HCT116 (cell line): ENCODE measurements around the gene IL1RAPL2. TPM values are rescaled to one million over a fixed set of nuclear protein-coding genes. Genes with fewer than 3 reads are reported as not detected.

ENCODE experiments used
- ATAC-seq: fragments of 200-7000 bp; cut with Tn5 transposase; 2 replicates; pipeline ENCODE4 v1.9.1; 2020; ENCODE audit warnings: mild to moderate bottlenecking, moderate library complexity
- BruUV-seq: library from RNA; stranded (reverse); fragments of 400-500 nt; replicated peaks from 2 replicates; lab custom pipeline; 2021; lab: Mats Ljungman, UMichigan
- CTCF ChIA-PET: fragments of 300-600 bp; sonication (Branson Sonifier 250); formaldehyde crosslinking; loops from one replicate; lab custom pipeline; 2021; ENCODE audit warnings: antibody characterized with exemption; lab: Charles Lee
- POLR2A ChIA-PET: fragments of 300-600, 350-600 bp; sonication (Branson Sonifier 250); formaldehyde crosslinking; loops from one replicate; lab custom pipeline; 2021; ENCODE audit warnings: antibody characterized with exemption; lab: Charles Lee
- RAD21 ChIA-PET, 2 experiments: fragments of 300-600 bp; sonication (Branson Sonifier 250); formaldehyde crosslinking; loops; one replicate each; lab custom pipeline; 2023; ENCODE audit warnings: low total read pairs in 2 of 2; ENCODE audit not compliant: uncharacterized antibody in 2 of 2, unreplicated experiment in 2 of 2, low non-redundant PET in 1 of 2; lab: Charles Lee
- DNase-seq: peaks from one replicate; pipeline ENCODE4 v3.0.0-alpha.2; 2010; ENCODE audit warnings: low read depth, low spot score
- H2AFZ ChIP-seq: fragments of 200-600 bp; shearing (Covaris generic), sonication (generic); 2 replicates; pipeline ENCODE4 v1.6.1; 2017; ENCODE audit warnings: low read depth, mixed run types, mixed read lengths, antibody characterized with exemption, low read length; ENCODE audit not compliant: poor library complexity, severe bottlenecking
- H3K27ac ChIP-seq: 2 replicates; pipeline ENCODE4 v1.5.1; 2012; ENCODE audit warnings: low read depth, low read length
- H3K27me3 ChIP-seq: fragments of 200-600 bp; sonication (generic); 2 replicates; pipeline ENCODE4 v1.6.1; 2016; ENCODE audit warnings: mixed run types, low read length, mixed read lengths; ENCODE audit not compliant: insufficient read depth
- H3K36me3 ChIP-seq, 2 experiments: fragments of 200-500 bp in 1 of 2; fragments of 200-600 bp in 1 of 2; sonication (Bioruptor generic) in 1 of 2; sonication (generic) in 1 of 2; 2 replicates each; pipeline versions ENCODE4 v1.5.1 to v1.6.1; 2014 to 2016; ENCODE audit warnings: low read length in 2 of 2, inconsistent platforms in 1 of 2, mixed read lengths in 1 of 2, mixed run types in 1 of 2; ENCODE audit not compliant: insufficient read depth in 2 of 2, control insufficient read depth in 1 of 2
- H3K4me1 ChIP-seq, 2 experiments: fragments of 200-600 bp in 1 of 2; sonication (generic) in 1 of 2; 2 replicates each; pipeline versions ENCODE4 v1.5.1 to v1.6.1; 2012 to 2017; ENCODE audit warnings: low read length in 2 of 2, inconsistent platforms in 1 of 2, mild to moderate bottlenecking in 1 of 2, mixed read lengths in 1 of 2, mixed run types in 1 of 2, moderate library complexity in 1 of 2; ENCODE audit not compliant: insufficient read depth in 2 of 2, control insufficient read depth in 1 of 2
- H3K4me2 ChIP-seq: fragments of 200-600 bp; sonication (generic); 2 replicates; pipeline ENCODE4 v1.6.1; 2017; ENCODE audit warnings: mixed run types, low read length, mixed read lengths
- H3K4me3 ChIP-seq, 2 experiments: fragments of 200-600 bp in 1 of 2; sonication (generic) in 1 of 2; replicated peaks in 1 of 2; 2 replicates each; pipeline ENCODE4 v1.5.1; 2011 to 2016; ENCODE audit warnings: low read length in 2 of 2, control low read depth in 1 of 2, low read depth in 1 of 2, mild to moderate bottlenecking in 1 of 2, mixed read lengths in 1 of 2, mixed run types in 1 of 2
- H3K79me2 ChIP-seq: fragments of 200-600 bp; sonication (generic); 2 replicates; pipeline ENCODE4 v1.6.1; 2017; ENCODE audit warnings: mild to moderate bottlenecking, mixed run types, low read length, moderate library complexity, mixed read lengths; ENCODE audit not compliant: insufficient read depth
- H3K9ac ChIP-seq: fragments of 200-600 bp; sonication (generic); 2 replicates; pipeline ENCODE4 v1.6.1; 2016; ENCODE audit warnings: low read length, mixed read lengths
- H3K9me2 ChIP-seq: fragments of 200-600 bp; sonication (generic), shearing (Covaris generic); 2 replicates; pipeline ENCODE4 v1.6.1; 2017; ENCODE audit warnings: mixed run types, mild to moderate bottlenecking, moderate library complexity; ENCODE audit not compliant: insufficient read depth
- H3K9me3 ChIP-seq, 2 experiments: fragments of 200-500 bp in 1 of 2; fragments of 200-600 bp in 1 of 2; sonication (Bioruptor generic) in 1 of 2; sonication (generic) in 1 of 2; 2 replicates each; pipeline ENCODE4 v1.6.1; 2014 to 2017; ENCODE audit warnings: low read length in 2 of 2, mixed read lengths in 2 of 2, inconsistent platforms in 1 of 2, low read depth in 1 of 2, mild to moderate bottlenecking in 1 of 2, mixed run types in 1 of 2, moderate library complexity in 1 of 2; ENCODE audit not compliant: control insufficient read depth in 1 of 2, insufficient read depth in 1 of 2
- H4K20me1 ChIP-seq: fragments of 200-600 bp; sonication (generic), shearing (Covaris generic); 2 replicates; pipeline ENCODE4 v1.6.1; 2017; ENCODE audit warnings: mixed run types, mild to moderate bottlenecking, moderate library complexity; ENCODE audit not compliant: insufficient read depth
- ATF3 ChIP-seq: IDR thresholded peaks from 2 replicates; pipeline ENCODE4 v1.6.1; 2012
- CTCF ChIP-seq, 3 experiments: fragments of 200-600 bp in 1 of 3; sonication (generic) in 1 of 3; IDR thresholded peaks in 2 of 3; conservative IDR thresholded peaks in 1 of 3; 2 replicates each; pipeline ENCODE4 v1.5.1; 2012 to 2017; ENCODE audit warnings: low read depth in 2 of 3, low read length in 2 of 3, antibody characterized with exemption in 1 of 3, borderline replicate concordance in 1 of 3, control low read depth in 1 of 3, mild to moderate bottlenecking in 1 of 3, mixed read lengths in 1 of 3, mixed run types in 1 of 3, moderate library complexity in 1 of 3; ENCODE audit not compliant: insufficient read depth in 1 of 3
- EGR1 ChIP-seq: IDR thresholded peaks from 2 replicates; pipeline ENCODE4 v1.6.1; 2012; ENCODE audit warnings: low read depth
- ELF1 ChIP-seq: IDR thresholded peaks from 2 replicates; pipeline ENCODE4 v1.6.1; 2012; ENCODE audit warnings: low read depth, borderline replicate concordance
- EZH2 ChIP-seq: fragments of 200-600 bp; sonication (generic); IDR thresholded peaks from 2 replicates; pipeline ENCODE4 v1.6.1; 2017; ENCODE audit warnings: antibody characterized with exemption, mixed run types
- FOSL1 ChIP-seq: IDR thresholded peaks from 2 replicates; pipeline ENCODE4 v1.6.1; 2012; ENCODE audit warnings: low read depth
- POLR2AphosphoS5 ChIP-seq: IDR thresholded peaks from 2 replicates; pipeline ENCODE4 v1.6.1; 2011; ENCODE audit warnings: mild to moderate bottlenecking, low read depth, low read length, moderate library complexity
- REST ChIP-seq: IDR thresholded peaks from 2 replicates; pipeline ENCODE4 v1.6.1; 2012; ENCODE audit warnings: low read depth
- SP1 ChIP-seq: IDR thresholded peaks from 2 replicates; pipeline ENCODE4 v1.6.1; 2012; ENCODE audit warnings: low read depth
- intact Hi-C: fragments of 100-400 bp; cut with micrococcal nuclease; formaldehyde crosslinking; loops from 2 replicates; pipeline ENCODE4 v1.10.0; 2022
- total RNA-seq: library from RNA; stranded (reverse); gene quantifications from one replicate; pipeline ENCODE4 v1.2.1, GENCODE V29; 2021; ENCODE audit not compliant: unreplicated experiment

Gene IL1RAPL2
- total RNA-seq, 1 experiment from 2014 or later, result not detected

GRCh38 chrX:105220636-105221035 lies 654.6 kb downstream of the IL1RAPL2 start, which contains the start of gene TEX13A:
TSS of gene TEX13A (minus strand) at chrX:105220694. CDS start at chrX:105220397, 297 bp downstream.
- Histone ChIP-seq H3K9me2 (no peaks in the 10 kb centered on the region), H3K79me2 (no peaks in the 10 kb centered on the region), H3K4me3 (no peak within 1 kb of the TSS), H3K4me2 (no peak within 1 kb of the TSS), H3K36me3 (no peaks in the 10 kb centered on the region), H3K27me3 (no peaks in the 10 kb centered on the region), H2AFZ (no peak within 1 kb of the TSS), H3K4me1 (no peaks in the 10 kb centered on the region), H3K27ac (no peak within 1 kb of the TSS), H4K20me1 (no peaks in the 10 kb centered on the region; the same call in 1 of the 2 replicates), H3K9me3 (no peaks in the 10 kb centered on the region), H3K9ac (no peak within 1 kb of the TSS)
- BruUV-seq, result no TSS peak
- no peak for ATAC-seq
- CTCF ChIA-PET, result no interaction called here
- intact Hi-C loops, result no loop called here
- POLR2A ChIA-PET, result no interaction called here
- DNase-seq, result no peak
- RAD21 ChIA-PET, result no interaction called here
- TF ChIP-seq EGR1, result no peak
- TF ChIP-seq FOSL1, result no peak
- 0 out of 6 replicates have a peak, but pooled peaks of 1 of the 3 experiments have one; percentile 6 for TF ChIP-seq CTCF (IDR thresholded peaks at IDR 0.05 in 2 of 3, conservative IDR thresholded peaks at IDR 0.05 in 1 of 3; ENCODE audit: borderline replicate concordance in 1 of 3, insufficient read depth in 1 of 3, low read depth in 2 of 3, low read length in 2 of 3)

- H3K79me2 ChIP-seq, result no peaks in the 10 kb centered on the region
- ChIA-PET CTCF (no interaction called here), POLR2A (no interaction called here), RAD21 (no interaction called here)
- no peaks in the 10 kb centered on the region for H3K9me2 ChIP-seq
- no peak overlapping the region for H3K9ac ChIP-seq
- ATAC-seq (no peak), DNase-seq (no peak)
- no peak overlapping the region for H3K4me3 ChIP-seq
- no peaks in the 10 kb centered on the region; the same call in 1 of the 2 replicates for H4K20me1 ChIP-seq
- no peaks in the 10 kb centered on the region for H3K36me3 ChIP-seq
- H3K4me1 ChIP-seq, result no peaks in the 10 kb centered on the region
- no peak overlapping the region for H3K4me2 ChIP-seq
- H3K27me3 ChIP-seq, result no peaks in the 10 kb centered on the region
- H3K27ac ChIP-seq, result no peak overlapping the region
- no peaks in the 10 kb centered on the region for H3K9me3 ChIP-seq
- intact Hi-C loops, result no loop called here
- H2AFZ ChIP-seq, result no peak overlapping the region
- no TSS peak for BruUV-seq
- TF ChIP-seq ELF1 (no peak), SP1 (no peak), CTCF (IDR thresholded peaks at IDR 0.05 in 2 of 3, conservative IDR thresholded peaks at IDR 0.05 in 1 of 3; ENCODE audit: borderline replicate concordance in 1 of 3, insufficient read depth in 1 of 3, low read depth in 2 of 3, low read length in 2 of 3) (no peak), ATF3 (no peak), EZH2 (no peak), POLR2AphosphoS5 (no peak), REST (no peak), FOSL1 (no peak)
Observed at GRCh38 chrX:105221374-105221773, 655.4 kb downstream of the IL1RAPL2 start.
